ENCODE data around the gene MYRIP.

GRCh38 chr3:39900462-39901002, 91.1 kb downstream of the MYRIP start:
- TF ChIP-seq, protein P1, sequence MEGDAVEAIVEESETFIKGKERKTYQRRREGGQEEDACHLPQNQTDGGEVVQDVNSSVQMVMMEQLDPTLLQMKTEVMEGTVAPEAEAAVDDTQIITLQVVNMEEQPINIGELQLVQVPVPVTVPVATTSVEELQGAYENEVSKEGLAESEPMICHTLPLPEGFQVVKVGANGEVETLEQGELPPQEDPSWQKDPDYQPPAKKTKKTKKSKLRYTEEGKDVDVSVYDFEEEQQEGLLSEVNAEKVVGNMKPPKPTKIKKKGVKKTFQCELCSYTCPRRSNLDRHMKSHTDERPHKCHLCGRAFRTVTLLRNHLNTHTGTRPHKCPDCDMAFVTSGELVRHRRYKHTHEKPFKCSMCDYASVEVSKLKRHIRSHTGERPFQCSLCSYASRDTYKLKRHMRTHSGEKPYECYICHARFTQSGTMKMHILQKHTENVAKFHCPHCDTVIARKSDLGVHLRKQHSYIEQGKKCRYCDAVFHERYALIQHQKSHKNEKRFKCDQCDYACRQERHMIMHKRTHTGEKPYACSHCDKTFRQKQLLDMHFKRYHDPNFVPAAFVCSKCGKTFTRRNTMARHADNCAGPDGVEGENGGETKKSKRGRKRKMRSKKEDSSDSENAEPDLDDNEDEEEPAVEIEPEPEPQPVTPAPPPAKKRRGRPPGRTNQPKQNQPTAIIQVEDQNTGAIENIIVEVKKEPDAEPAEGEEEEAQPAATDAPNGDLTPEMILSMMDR (conservative IDR thresholded peaks at IDR 0.05) = no peak
- no peak for TF ChIP-seq ZFX (IDR thresholded peaks at IDR 0.05)

All from C4-2B (cell line).